ENCODE measurements around the gene TMEM44.

GRCh38 chr3:194588236-194588635 lies 45.0 kb downstream of the TMEM44 start:
- TF ChIP-seq, protein P1, sequence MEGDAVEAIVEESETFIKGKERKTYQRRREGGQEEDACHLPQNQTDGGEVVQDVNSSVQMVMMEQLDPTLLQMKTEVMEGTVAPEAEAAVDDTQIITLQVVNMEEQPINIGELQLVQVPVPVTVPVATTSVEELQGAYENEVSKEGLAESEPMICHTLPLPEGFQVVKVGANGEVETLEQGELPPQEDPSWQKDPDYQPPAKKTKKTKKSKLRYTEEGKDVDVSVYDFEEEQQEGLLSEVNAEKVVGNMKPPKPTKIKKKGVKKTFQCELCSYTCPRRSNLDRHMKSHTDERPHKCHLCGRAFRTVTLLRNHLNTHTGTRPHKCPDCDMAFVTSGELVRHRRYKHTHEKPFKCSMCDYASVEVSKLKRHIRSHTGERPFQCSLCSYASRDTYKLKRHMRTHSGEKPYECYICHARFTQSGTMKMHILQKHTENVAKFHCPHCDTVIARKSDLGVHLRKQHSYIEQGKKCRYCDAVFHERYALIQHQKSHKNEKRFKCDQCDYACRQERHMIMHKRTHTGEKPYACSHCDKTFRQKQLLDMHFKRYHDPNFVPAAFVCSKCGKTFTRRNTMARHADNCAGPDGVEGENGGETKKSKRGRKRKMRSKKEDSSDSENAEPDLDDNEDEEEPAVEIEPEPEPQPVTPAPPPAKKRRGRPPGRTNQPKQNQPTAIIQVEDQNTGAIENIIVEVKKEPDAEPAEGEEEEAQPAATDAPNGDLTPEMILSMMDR (conservative IDR thresholded peaks at IDR 0.05 in 1 of 2, IDR thresholded peaks at IDR 0.05 in 1 of 2; ENCODE audit: low read depth in 1 of 2, low read length in 2 of 2): no peak
- TF ChIP-seq EZH2 (IDR thresholded peaks at IDR 0.05; ENCODE audit: low read length, missing control alignments): no peak

Data from fibroblast of lung (primary cell).